Loucy (cell line): ENCODE measurements around the gene HES5.

Source experiments
- CTCF ChIP-seq: fragments of 200-600 bp; sonication (generic); conservative IDR thresholded peaks from 2 replicates; pipeline ENCODE4 v1.5.1; 2014; ENCODE audit warnings: mild to moderate bottlenecking, antibody characterized with exemption, low read length
- EZH2phosphoT487 ChIP-seq: fragments of 200-600 bp; IDR thresholded peaks from 2 replicates; pipeline ENCODE4 v1.6.1; 2018; ENCODE audit warnings: antibody characterized with exemption, mild to moderate bottlenecking, moderate library complexity, borderline replicate concordance

DNA sequence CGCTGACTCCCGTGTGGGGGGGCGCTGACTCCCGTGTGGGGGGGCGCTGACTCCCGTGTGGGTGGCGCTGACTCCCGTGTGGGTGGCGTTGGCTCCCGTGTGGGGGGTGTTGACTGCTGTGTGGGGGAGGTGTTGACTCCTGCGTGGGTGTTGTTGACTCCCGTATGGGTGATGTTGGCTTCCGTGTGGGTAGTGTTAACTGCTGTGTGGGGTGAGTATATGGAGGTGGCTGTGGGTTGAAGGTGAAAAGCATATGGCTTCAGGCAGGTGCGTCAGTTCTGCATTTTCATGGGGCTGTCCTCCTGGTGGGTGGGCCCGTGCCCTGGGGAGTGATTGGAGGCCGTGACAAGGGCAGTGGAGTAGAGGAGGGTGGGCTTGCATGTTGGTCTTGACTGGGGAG lies 46.1 kb downstream of the HES5 start:
- no peak for TF ChIP-seq CTCF
- no peak for TF ChIP-seq EZH2phosphoT487
